HCT116 (cell line): Measurements from ENCODE around the gene C5AR1. TPM values are rescaled to one million over a fixed set of nuclear protein-coding genes. Genes with fewer than 3 reads are reported as not detected.

Source experiments
- ATAC-seq: fragments of 200-7000 bp; cut with Tn5 transposase; 2 replicates; pipeline ENCODE4 v1.9.1; 2020; ENCODE audit warnings: mild to moderate bottlenecking, moderate library complexity
- BruUV-seq: library from RNA; stranded (reverse); fragments of 400-500 nt; replicated peaks from 2 replicates; lab custom pipeline; 2021; lab: Mats Ljungman, UMichigan
- CTCF ChIA-PET: fragments of 300-600 bp; sonication (Branson Sonifier 250); formaldehyde crosslinking; loops from one replicate; lab custom pipeline; 2021; ENCODE audit warnings: antibody characterized with exemption; lab: Charles Lee
- POLR2A ChIA-PET: fragments of 300-600, 350-600 bp; sonication (Branson Sonifier 250); formaldehyde crosslinking; loops from one replicate; lab custom pipeline; 2021; ENCODE audit warnings: antibody characterized with exemption; lab: Charles Lee
- RAD21 ChIA-PET, 2 experiments: fragments of 300-600 bp; sonication (Branson Sonifier 250); formaldehyde crosslinking; loops; one replicate each; lab custom pipeline; 2023; ENCODE audit warnings: low total read pairs in 2 of 2; ENCODE audit not compliant: uncharacterized antibody in 2 of 2, unreplicated experiment in 2 of 2, low non-redundant PET in 1 of 2; lab: Charles Lee
- DNase-seq: peaks from one replicate; pipeline ENCODE4 v3.0.0-alpha.2; 2010; ENCODE audit warnings: low read depth, low spot score
- H2AFZ ChIP-seq: fragments of 200-600 bp; shearing (Covaris generic), sonication (generic); 2 replicates; pipeline ENCODE4 v1.6.1; 2017; ENCODE audit warnings: low read depth, mixed run types, mixed read lengths, antibody characterized with exemption, low read length; ENCODE audit not compliant: poor library complexity, severe bottlenecking
- H3K27ac ChIP-seq: 2 replicates; pipeline ENCODE4 v1.5.1; 2012; ENCODE audit warnings: low read depth, low read length
- H3K27me3 ChIP-seq: fragments of 200-600 bp; sonication (generic); 2 replicates; pipeline ENCODE4 v1.6.1; 2016; ENCODE audit warnings: mixed run types, low read length, mixed read lengths; ENCODE audit not compliant: insufficient read depth
- H3K36me3 ChIP-seq, 2 experiments: fragments of 200-500 bp in 1 of 2; fragments of 200-600 bp in 1 of 2; sonication (Bioruptor generic) in 1 of 2; sonication (generic) in 1 of 2; 2 replicates each; pipeline versions ENCODE4 v1.5.1 to v1.6.1; 2014 to 2016; ENCODE audit warnings: low read length in 2 of 2, inconsistent platforms in 1 of 2, mixed read lengths in 1 of 2, mixed run types in 1 of 2; ENCODE audit not compliant: insufficient read depth in 2 of 2, control insufficient read depth in 1 of 2
- H3K4me1 ChIP-seq, 2 experiments: fragments of 200-600 bp in 1 of 2; sonication (generic) in 1 of 2; 2 replicates each; pipeline versions ENCODE4 v1.5.1 to v1.6.1; 2012 to 2017; ENCODE audit warnings: low read length in 2 of 2, inconsistent platforms in 1 of 2, mild to moderate bottlenecking in 1 of 2, mixed read lengths in 1 of 2, mixed run types in 1 of 2, moderate library complexity in 1 of 2; ENCODE audit not compliant: insufficient read depth in 2 of 2, control insufficient read depth in 1 of 2
- H3K4me2 ChIP-seq: fragments of 200-600 bp; sonication (generic); 2 replicates; pipeline ENCODE4 v1.6.1; 2017; ENCODE audit warnings: mixed run types, low read length, mixed read lengths
- H3K4me3 ChIP-seq, 2 experiments: fragments of 200-600 bp in 1 of 2; sonication (generic) in 1 of 2; replicated peaks in 1 of 2; 2 replicates each; pipeline ENCODE4 v1.5.1; 2011 to 2016; ENCODE audit warnings: low read length in 2 of 2, control low read depth in 1 of 2, low read depth in 1 of 2, mild to moderate bottlenecking in 1 of 2, mixed read lengths in 1 of 2, mixed run types in 1 of 2
- H3K79me2 ChIP-seq: fragments of 200-600 bp; sonication (generic); 2 replicates; pipeline ENCODE4 v1.6.1; 2017; ENCODE audit warnings: mild to moderate bottlenecking, mixed run types, low read length, moderate library complexity, mixed read lengths; ENCODE audit not compliant: insufficient read depth
- H3K9ac ChIP-seq: fragments of 200-600 bp; sonication (generic); 2 replicates; pipeline ENCODE4 v1.6.1; 2016; ENCODE audit warnings: low read length, mixed read lengths
- H3K9me2 ChIP-seq: fragments of 200-600 bp; sonication (generic), shearing (Covaris generic); 2 replicates; pipeline ENCODE4 v1.6.1; 2017; ENCODE audit warnings: mixed run types, mild to moderate bottlenecking, moderate library complexity; ENCODE audit not compliant: insufficient read depth
- H3K9me3 ChIP-seq, 2 experiments: fragments of 200-500 bp in 1 of 2; fragments of 200-600 bp in 1 of 2; sonication (Bioruptor generic) in 1 of 2; sonication (generic) in 1 of 2; 2 replicates each; pipeline ENCODE4 v1.6.1; 2014 to 2017; ENCODE audit warnings: low read length in 2 of 2, mixed read lengths in 2 of 2, inconsistent platforms in 1 of 2, low read depth in 1 of 2, mild to moderate bottlenecking in 1 of 2, mixed run types in 1 of 2, moderate library complexity in 1 of 2; ENCODE audit not compliant: control insufficient read depth in 1 of 2, insufficient read depth in 1 of 2
- H4K20me1 ChIP-seq: fragments of 200-600 bp; sonication (generic), shearing (Covaris generic); 2 replicates; pipeline ENCODE4 v1.6.1; 2017; ENCODE audit warnings: mixed run types, mild to moderate bottlenecking, moderate library complexity; ENCODE audit not compliant: insufficient read depth
- CTCF ChIP-seq, 3 experiments: fragments of 200-600 bp in 1 of 3; sonication (generic) in 1 of 3; IDR thresholded peaks in 2 of 3; conservative IDR thresholded peaks in 1 of 3; 2 replicates each; pipeline ENCODE4 v1.5.1; 2012 to 2017; ENCODE audit warnings: low read depth in 2 of 3, low read length in 2 of 3, antibody characterized with exemption in 1 of 3, borderline replicate concordance in 1 of 3, control low read depth in 1 of 3, mild to moderate bottlenecking in 1 of 3, mixed read lengths in 1 of 3, mixed run types in 1 of 3, moderate library complexity in 1 of 3; ENCODE audit not compliant: insufficient read depth in 1 of 3
- ELF1 ChIP-seq: IDR thresholded peaks from 2 replicates; pipeline ENCODE4 v1.6.1; 2012; ENCODE audit warnings: low read depth, borderline replicate concordance
- EZH2phosphoT487 ChIP-seq: fragments of 200-600 bp; IDR thresholded peaks from 2 replicates; pipeline ENCODE4 v1.6.1; 2018; ENCODE audit warnings: antibody characterized with exemption, borderline replicate concordance
- JUND ChIP-seq: IDR thresholded peaks from 2 replicates; pipeline ENCODE4 v1.6.1; 2012
- POLR2A ChIP-seq: IDR thresholded peaks from 2 replicates; pipeline ENCODE4 v1.7.0; 2011; ENCODE audit warnings: borderline replicate concordance; ENCODE audit not compliant: insufficient read depth, insufficient read length; ENCODE audit errors: extremely low read depth
- SIN3A ChIP-seq: IDR thresholded peaks from 2 replicates; pipeline ENCODE4 v1.6.1; 2012; ENCODE audit warnings: low read depth
- SP1 ChIP-seq: IDR thresholded peaks from 2 replicates; pipeline ENCODE4 v1.6.1; 2012; ENCODE audit warnings: low read depth
- SRF ChIP-seq: IDR thresholded peaks from 2 replicates; pipeline ENCODE4 v1.6.1; 2012; ENCODE audit warnings: low read depth
- TCF7L2 ChIP-seq: IDR thresholded peaks from 2 replicates; pipeline ENCODE4 v1.7.0; 2011; ENCODE audit warnings: borderline replicate concordance, inconsistent platforms; ENCODE audit not compliant: insufficient read depth, insufficient read length; ENCODE audit errors: extremely low read depth
- ZFX ChIP-seq: fragments of 450-650 bp; IDR thresholded peaks from 2 replicates; pipeline ENCODE4 v1.6.1; 2017
- ZNF274 ChIP-seq: fragments of 200-500 bp; sonication (Bioruptor generic); IDR thresholded peaks from 2 replicates; pipeline ENCODE4 v1.6.1; 2014; ENCODE audit warnings: mild to moderate bottlenecking, low read depth, low read length, inconsistent platforms
- intact Hi-C: fragments of 100-400 bp; cut with micrococcal nuclease; formaldehyde crosslinking; loops from 2 replicates; pipeline ENCODE4 v1.10.0; 2022
- total RNA-seq: library from RNA; stranded (reverse); gene quantifications from one replicate; pipeline ENCODE4 v1.2.1, GENCODE V29; 2021; ENCODE audit not compliant: unreplicated experiment
- TF ChIP-seq, protein P1 (sequence below): IDR thresholded peaks from 2 replicates; pipeline ENCODE4 v1.6.1; 2012; ENCODE audit warnings: low read depth

C5AR1 gene
- total RNA-seq, 1 experiment from 2014 or later = 6.5 TPM

- no peak overlapping the region for H3K4me2 ChIP-seq
- CTCF ChIA-PET = no interaction called here
- no peaks in the 10 kb centered on the region for H3K79me2 ChIP-seq
- no peaks in the 10 kb centered on the region for H3K9me3 ChIP-seq
- peaks cover 16 to 20% of the 10 kb centered on the region in 2 experiments; a peak in 3 of 4 replicates for H3K36me3 ChIP-seq
- intact Hi-C loops = no loop called here
- no peak for TF ChIP-seq ZFX
- TF ChIP-seq, all 23 proteins: peak for 0
- no peak overlapping the region for H3K9ac ChIP-seq
- H3K27me3 ChIP-seq = no peaks in the 10 kb centered on the region
- ChIA-PET POLR2A (interaction anchor here (1.2 kb wide), 1 partner anchor 8 kb away, joined by 4 read pairs; no protein-coding TSS in a partner anchor), RAD21 (no interaction called here)
- H3K4me3 ChIP-seq = no peak overlapping the region
- H3K9me2 ChIP-seq = no peaks in the 10 kb centered on the region
- H3K4me1 ChIP-seq = no peaks in the 10 kb centered on the region
- no peak for ATAC-seq
- DNase-seq = no peak
- no peak overlapping the region for H2AFZ ChIP-seq
- H4K20me1 ChIP-seq = no peaks in the 10 kb centered on the region
- no peak overlapping the region for H3K27ac ChIP-seq
- BruUV-seq = no TSS peak
These were observed 43.2 kb upstream of the C5AR1 start for GRCh38 chr19:47266401-47266941.

GRCh38 chr19:47267350-47267759, 42.3 kb upstream of the C5AR1 start:
- TF ChIP-seq CTCF (IDR thresholded peaks at IDR 0.05 in 2 of 3, conservative IDR thresholded peaks at IDR 0.05 in 1 of 3; ENCODE audit: borderline replicate concordance in 1 of 3, insufficient read depth in 1 of 3, low read depth in 2 of 3, low read length in 2 of 3) (no peak), EZH2phosphoT487 (no peak), POLR2A (no peak), SIN3A (no peak), JUND (no peak), TCF7L2 (no peak), ZNF274 (no peak), SRF (no peak), SP1 (no peak), ELF1 (no peak)
- TF ChIP-seq, protein P1, sequence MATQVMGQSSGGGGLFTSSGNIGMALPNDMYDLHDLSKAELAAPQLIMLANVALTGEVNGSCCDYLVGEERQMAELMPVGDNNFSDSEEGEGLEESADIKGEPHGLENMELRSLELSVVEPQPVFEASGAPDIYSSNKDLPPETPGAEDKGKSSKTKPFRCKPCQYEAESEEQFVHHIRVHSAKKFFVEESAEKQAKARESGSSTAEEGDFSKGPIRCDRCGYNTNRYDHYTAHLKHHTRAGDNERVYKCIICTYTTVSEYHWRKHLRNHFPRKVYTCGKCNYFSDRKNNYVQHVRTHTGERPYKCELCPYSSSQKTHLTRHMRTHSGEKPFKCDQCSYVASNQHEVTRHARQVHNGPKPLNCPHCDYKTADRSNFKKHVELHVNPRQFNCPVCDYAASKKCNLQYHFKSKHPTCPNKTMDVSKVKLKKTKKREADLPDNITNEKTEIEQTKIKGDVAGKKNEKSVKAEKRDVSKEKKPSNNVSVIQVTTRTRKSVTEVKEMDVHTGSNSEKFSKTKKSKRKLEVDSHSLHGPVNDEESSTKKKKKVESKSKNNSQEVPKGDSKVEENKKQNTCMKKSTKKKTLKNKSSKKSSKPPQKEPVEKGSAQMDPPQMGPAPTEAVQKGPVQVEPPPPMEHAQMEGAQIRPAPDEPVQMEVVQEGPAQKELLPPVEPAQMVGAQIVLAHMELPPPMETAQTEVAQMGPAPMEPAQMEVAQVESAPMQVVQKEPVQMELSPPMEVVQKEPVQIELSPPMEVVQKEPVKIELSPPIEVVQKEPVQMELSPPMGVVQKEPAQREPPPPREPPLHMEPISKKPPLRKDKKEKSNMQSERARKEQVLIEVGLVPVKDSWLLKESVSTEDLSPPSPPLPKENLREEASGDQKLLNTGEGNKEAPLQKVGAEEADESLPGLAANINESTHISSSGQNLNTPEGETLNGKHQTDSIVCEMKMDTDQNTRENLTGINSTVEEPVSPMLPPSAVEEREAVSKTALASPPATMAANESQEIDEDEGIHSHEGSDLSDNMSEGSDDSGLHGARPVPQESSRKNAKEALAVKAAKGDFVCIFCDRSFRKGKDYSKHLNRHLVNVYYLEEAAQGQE = no peak
- CTCF ChIA-PET = no interaction called here

More at GRCh38 chr19:47267350-47267759, 42.3 kb upstream of the C5AR1 start:
- peaks cover 16 to 19% of the 10 kb centered on the region in 2 experiments; a peak in 3 of 4 replicates for H3K36me3 ChIP-seq
- no peaks in the 10 kb centered on the region for H3K9me2 ChIP-seq
- no peak overlapping the region for H3K4me3 ChIP-seq
- no peaks in the 10 kb centered on the region for H4K20me1 ChIP-seq
- H3K4me1 ChIP-seq = peaks cover 1 to 6% of the 10 kb centered on the region in 2 experiments; a peak in 3 of 4 replicates
- POLR2A ChIA-PET = no interaction called here
- no peaks in the 10 kb centered on the region for H3K27me3 ChIP-seq
- BruUV-seq = no TSS peak
- ATAC-seq (no peak; the same call in 1 of the 2 replicates), DNase-seq (no peak)
- RAD21 ChIA-PET = interaction anchor here in 1 of 2 experiments (0.7 kb wide), 1 partner anchor 407 kb away, joined by 3 read pairs; no protein-coding TSS in a partner anchor
- intact Hi-C loops = no loop called here
- no peak overlapping the region for H3K9ac ChIP-seq
- no peak overlapping the region for H2AFZ ChIP-seq
- no peak overlapping the region for H3K4me2 ChIP-seq
- no peaks in the 10 kb centered on the region for H3K9me3 ChIP-seq
- no peaks in the 10 kb centered on the region for H3K79me2 ChIP-seq
- H3K27ac ChIP-seq = no peak overlapping the region
